ENCODE measurements around the gene DLGAP4.

DNA sequence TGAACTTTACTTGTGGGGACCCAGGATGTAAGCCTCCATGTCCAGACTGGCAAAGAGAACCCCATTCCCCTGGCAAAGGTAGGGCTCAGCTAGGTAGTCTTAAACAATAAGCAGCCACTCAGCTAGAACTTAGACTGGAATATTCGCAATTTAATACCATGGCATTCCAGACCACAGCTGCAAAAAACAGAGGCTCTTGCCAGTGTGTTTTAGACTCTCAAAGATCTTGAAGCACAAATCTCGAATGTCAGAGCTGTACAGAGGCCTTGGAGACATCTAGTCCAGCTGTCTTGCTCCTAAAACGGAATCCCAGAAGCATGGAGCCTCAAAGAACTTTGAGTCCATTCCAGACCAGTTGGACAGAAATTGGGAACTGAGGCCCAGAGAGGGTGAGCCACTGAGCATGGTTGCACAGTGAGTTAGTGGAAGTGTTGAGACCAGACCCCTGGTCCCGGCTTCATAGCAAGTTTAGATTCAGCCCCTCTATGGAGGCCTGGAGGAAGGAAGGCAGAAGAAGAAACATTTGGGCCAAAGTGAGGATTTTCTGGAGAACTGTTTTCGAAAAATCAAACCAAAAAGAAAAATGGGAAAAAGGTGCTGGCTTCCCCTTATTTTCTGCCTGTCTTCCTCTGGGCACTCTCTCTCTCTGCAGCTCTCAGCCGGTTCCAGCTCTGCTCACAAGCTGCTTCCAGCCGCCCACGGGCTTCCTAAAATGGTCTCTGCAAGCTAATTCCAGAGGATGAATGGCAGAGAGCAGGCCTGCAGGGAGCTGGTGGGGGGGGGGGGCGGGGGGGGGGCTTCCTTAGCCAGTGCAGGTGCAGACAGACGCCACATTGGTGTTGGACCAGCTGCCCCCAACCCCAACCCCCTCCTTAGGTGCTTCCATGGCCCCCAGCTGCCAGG is 37.4 kb upstream of the DLGAP4 start:
- no peak for TF ChIP-seq ILF3 (IDR thresholded peaks at IDR 0.05; ENCODE audit: borderline replicate concordance)
- no peak for TF ChIP-seq SAFB2 (IDR thresholded peaks at IDR 0.05; ENCODE audit: borderline replicate concordance, low read depth, low read length, severe bottlenecking)
- TF ChIP-seq SMC3 (conservative IDR thresholded peaks at IDR 0.05; ENCODE audit: insufficient read depth, low read depth, low read length) = no peak
- TF ChIP-seq GATA2 (CRISPR knock-in tag; IDR thresholded peaks at IDR 0.05) = no peak
- no peak for TF ChIP-seq POLR2A (conservative IDR thresholded peaks at IDR 0.05)
- no peak for TF ChIP-seq EP300 (IDR thresholded peaks at IDR 0.05; ENCODE audit: low read length)
- TF ChIP-seq PRPF4 (IDR thresholded peaks at IDR 0.05; ENCODE audit: insufficient read depth, low read depth, low read length, poor library complexity, severe bottlenecking) = no peak
- TF ChIP-seq NR0B1 (IDR thresholded peaks at IDR 0.05; ENCODE audit: partially characterized antibody) = no peak
- no peak for TF ChIP-seq TAF1 (IDR thresholded peaks at IDR 0.05; ENCODE audit: control insufficient read depth, extremely low read depth, insufficient read depth, low read length, severe bottlenecking)
- TF ChIP-seq ERF (CRISPR knock-in tag; IDR thresholded peaks at IDR 0.05) = no peak

Data from K562 (cell line).